ENCODE results near the gene CEP85L. TPM values are rescaled to one million over a fixed set of nuclear protein-coding genes. Genes with fewer than 3 reads are reported as not detected.

Gene CEP85L
- total RNA-seq, 3 donors from 2014 or later (not counting 1 experiment from before 2014, with no cell fraction given), result 75.0 to 85.2 (median 82.0) TPM

DNA sequence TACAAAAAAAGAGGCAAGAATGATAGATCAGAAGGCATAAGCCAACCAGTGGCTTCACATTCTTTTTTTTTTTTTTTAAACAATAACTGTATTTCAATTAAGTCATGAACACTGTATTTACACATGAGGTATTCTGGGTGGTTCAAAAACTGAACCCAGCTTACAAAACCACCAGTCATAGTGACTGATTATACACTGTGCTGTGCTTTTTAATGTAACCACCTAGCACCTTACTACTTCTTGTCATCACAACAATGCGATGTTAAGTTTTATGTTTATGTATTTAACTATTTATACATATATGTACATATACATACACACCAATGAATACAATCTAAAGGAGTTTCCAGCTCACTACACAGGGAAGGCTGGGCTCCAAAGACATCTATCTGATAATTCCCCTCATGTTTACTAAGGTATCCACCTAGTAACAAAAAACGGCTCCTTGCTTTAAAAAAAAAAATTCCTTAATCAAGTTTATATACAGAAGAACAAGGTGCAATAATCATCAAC lies 190.4 kb downstream of the CEP85L start:
- no peak overlapping the region for H3K4me3 Mint-ChIP-seq
- Histone ChIP-seq H3K9me3 (ENCODE audit: control insufficient read depth, insufficient read depth, low read length) (no peaks in the 10 kb centered on the region), H3K27me3 (ENCODE audit: control insufficient read depth, insufficient read depth, low read length) (no peaks in the 10 kb centered on the region), H3K27ac (ENCODE audit: low read length) (no peak overlapping the region), H3K4me3 (ENCODE audit: low read length) (no peak overlapping the region), H3K4me1 (ENCODE audit: control insufficient read depth, insufficient read depth, low read length) (no peaks in the 10 kb centered on the region), H3K36me3 (ENCODE audit: control insufficient read depth, insufficient read depth, low read length) (peaks cover 30% of the 10 kb centered on the region)
- WGBS (ENCODE audit: insufficient coverage), result no CpG with 5 or more reads among the region's 2 CpGs
- H3K36me3 Mint-ChIP-seq, result peaks cover 3% of the 10 kb centered on the region
- no peak overlapping the region for H3K27ac Mint-ChIP-seq
- TF ChIP-seq, protein P1, sequence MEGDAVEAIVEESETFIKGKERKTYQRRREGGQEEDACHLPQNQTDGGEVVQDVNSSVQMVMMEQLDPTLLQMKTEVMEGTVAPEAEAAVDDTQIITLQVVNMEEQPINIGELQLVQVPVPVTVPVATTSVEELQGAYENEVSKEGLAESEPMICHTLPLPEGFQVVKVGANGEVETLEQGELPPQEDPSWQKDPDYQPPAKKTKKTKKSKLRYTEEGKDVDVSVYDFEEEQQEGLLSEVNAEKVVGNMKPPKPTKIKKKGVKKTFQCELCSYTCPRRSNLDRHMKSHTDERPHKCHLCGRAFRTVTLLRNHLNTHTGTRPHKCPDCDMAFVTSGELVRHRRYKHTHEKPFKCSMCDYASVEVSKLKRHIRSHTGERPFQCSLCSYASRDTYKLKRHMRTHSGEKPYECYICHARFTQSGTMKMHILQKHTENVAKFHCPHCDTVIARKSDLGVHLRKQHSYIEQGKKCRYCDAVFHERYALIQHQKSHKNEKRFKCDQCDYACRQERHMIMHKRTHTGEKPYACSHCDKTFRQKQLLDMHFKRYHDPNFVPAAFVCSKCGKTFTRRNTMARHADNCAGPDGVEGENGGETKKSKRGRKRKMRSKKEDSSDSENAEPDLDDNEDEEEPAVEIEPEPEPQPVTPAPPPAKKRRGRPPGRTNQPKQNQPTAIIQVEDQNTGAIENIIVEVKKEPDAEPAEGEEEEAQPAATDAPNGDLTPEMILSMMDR (IDR thresholded peaks at IDR 0.05), result no peak
- H3K27me3 Mint-ChIP-seq (ENCODE audit: low read depth in 2 of 2), result no peaks in the 10 kb centered on the region
- H3K9me3 Mint-ChIP-seq, result no peaks in the 10 kb centered on the region
- DNase-seq (no peak), ATAC-seq (no peak)
- H3K4me1 Mint-ChIP-seq, result peaks cover 4 to 10% of the 10 kb centered on the region in 2 donors
- intact Hi-C loops (cut with micrococcal nuclease), result no loop called here

DNA sequence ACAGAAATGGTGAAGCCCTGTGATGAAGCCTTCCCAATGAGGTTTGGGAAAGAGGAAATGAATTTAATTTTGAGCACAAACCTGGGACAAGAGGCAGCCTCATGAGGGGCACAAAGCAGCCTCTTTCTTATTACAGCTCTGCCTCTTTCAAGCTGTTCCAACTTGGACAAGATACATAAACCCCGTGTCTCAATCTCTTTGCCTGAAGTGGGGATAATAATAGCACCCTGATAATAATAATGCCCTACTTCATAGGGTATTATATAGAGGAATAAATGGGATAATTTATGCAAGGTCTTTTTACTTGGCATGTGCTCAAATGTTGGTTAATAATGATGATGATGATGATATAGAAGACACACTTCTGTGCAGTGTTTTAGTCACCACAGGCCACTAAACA lies 194.4 kb downstream of the CEP85L start:
- peaks cover 5% of the 10 kb centered on the region for H3K36me3 ChIP-seq (ENCODE audit: control insufficient read depth, insufficient read depth, low read length)
- H3K27ac ChIP-seq (ENCODE audit: low read length), result no peak overlapping the region
- Mint-ChIP-seq H3K36me3 (peaks cover 17% of the 10 kb centered on the region), H3K4me1 (no peaks in the 10 kb centered on the region), H3K27ac (no peak overlapping the region), H3K4me3 (no peak overlapping the region), H3K27me3 (ENCODE audit: low read depth in 2 of 2) (no peaks in the 10 kb centered on the region), H3K9me3 (peaks cover 2 to 7% of the 10 kb centered on the region in 2 donors)
- H3K4me1 ChIP-seq (ENCODE audit: control insufficient read depth, insufficient read depth, low read length), result no peaks in the 10 kb centered on the region
- TF ChIP-seq, protein P1 (IDR thresholded peaks at IDR 0.05), result no peak
- ATAC-seq (no peak), DNase-seq (no peak)
- intact Hi-C loops (cut with micrococcal nuclease), result no loop called here
- peaks cover 17% of the 10 kb centered on the region for H3K9me3 ChIP-seq (ENCODE audit: control insufficient read depth, insufficient read depth, low read length)
- H3K27me3 ChIP-seq (ENCODE audit: control insufficient read depth, insufficient read depth, low read length), result no peaks in the 10 kb centered on the region
- H3K4me3 ChIP-seq (ENCODE audit: low read length), result no peak overlapping the region
- WGBS (ENCODE audit: insufficient coverage), result no CpG with 5 or more reads among the region's 1 CpG

- intact Hi-C loops (cut with micrococcal nuclease), result no loop called here
- Mint-ChIP-seq H3K27ac (no peak overlapping the region), H3K9me3 (peaks cover 18 to 28% of the 10 kb centered on the region in 2 donors), H3K27me3 (ENCODE audit: low read depth in 2 of 2) (no peaks in the 10 kb centered on the region), H3K4me1 (no peaks in the 10 kb centered on the region), H3K4me3 (no peak overlapping the region), H3K36me3 (peaks cover 46% of the 10 kb centered on the region)
- Histone ChIP-seq H3K27ac (ENCODE audit: low read length) (no peak overlapping the region), H3K27me3 (ENCODE audit: control insufficient read depth, insufficient read depth, low read length) (no peaks in the 10 kb centered on the region), H3K36me3 (ENCODE audit: control insufficient read depth, insufficient read depth, low read length) (no peaks in the 10 kb centered on the region), H3K4me3 (ENCODE audit: low read length) (no peak overlapping the region), H3K9me3 (ENCODE audit: control insufficient read depth, insufficient read depth, low read length) (peaks cover 26% of the 10 kb centered on the region), H3K4me1 (ENCODE audit: control insufficient read depth, insufficient read depth, low read length) (no peaks in the 10 kb centered on the region)
- TF ChIP-seq, protein P1 (IDR thresholded peaks at IDR 0.05), result no peak
- ATAC-seq, result no peak
- no peak for DNase-seq
These were observed 199.6 kb downstream of the CEP85L start for GRCh38 chr6:118451839-118452238.

- ATAC-seq (no peak), DNase-seq (no peak)
- Mint-ChIP-seq H3K4me3 (no peak overlapping the region), H3K27ac (no peak overlapping the region), H3K27me3 (ENCODE audit: low read depth in 2 of 2) (no peaks in the 10 kb centered on the region), H3K9me3 (peaks cover 22 to 39% of the 10 kb centered on the region in 2 donors), H3K36me3 (peaks cover 56% of the 10 kb centered on the region), H3K4me1 (no peaks in the 10 kb centered on the region)
- no peaks in the 10 kb centered on the region for H3K4me1 ChIP-seq (ENCODE audit: control insufficient read depth, insufficient read depth, low read length)
- intact Hi-C loops (cut with micrococcal nuclease), result no loop called here
- H3K36me3 ChIP-seq (ENCODE audit: control insufficient read depth, insufficient read depth, low read length), result no peaks in the 10 kb centered on the region
- TF ChIP-seq, protein P1 (IDR thresholded peaks at IDR 0.05), result no peak
- no peaks in the 10 kb centered on the region for H3K27me3 ChIP-seq (ENCODE audit: control insufficient read depth, insufficient read depth, low read length)
- H3K4me3 ChIP-seq (ENCODE audit: low read length), result no peak overlapping the region
- WGBS (ENCODE audit: insufficient coverage), result 92% methylated on average over 1 of the region's 1 CpG
- no peak overlapping the region for H3K27ac ChIP-seq (ENCODE audit: low read length)
- peaks cover 21% of the 10 kb centered on the region for H3K9me3 ChIP-seq (ENCODE audit: control insufficient read depth, insufficient read depth, low read length)
These were observed 206.6 kb downstream of the CEP85L start for GRCh38 chr6:118444796-118445195.
